Neutrophil (primary cell): Measurements from ENCODE around the gene M6PR.

Source experiments
- H3K27ac ChIP-seq: fragments of 200-600 bp; sonication (generic); 2 replicates; pipeline ENCODE4 v1.5.1; 2016; ENCODE audit warnings: mild to moderate bottlenecking, moderate library complexity
- H3K27me3 ChIP-seq: fragments of 200-600 bp; sonication (generic); 2 replicates; pipeline ENCODE4 v1.6.0; 2016; ENCODE audit warnings: mild to moderate bottlenecking
- H3K36me3 ChIP-seq: fragments of 200-600 bp; sonication (generic); 2 replicates; pipeline ENCODE4 v1.5.1; 2017
- H3K4me1 ChIP-seq, 2 experiments: fragments of 200-600 bp in 1 of 2; sonication (generic) in 1 of 2; 1 replicate in 1 of 2; 2 replicates in 1 of 2; pipeline versions ENCODE4 v1.5.1 to v1.6.1; 2013 to 2016; ENCODE audit warnings: low read depth in 1 of 2, low read length in 1 of 2, mild to moderate bottlenecking in 1 of 2, moderate library complexity in 1 of 2; ENCODE audit not compliant: control insufficient read depth in 1 of 2, insufficient read depth in 1 of 2
- H3K4me3 ChIP-seq, 2 experiments: fragments of 200-600 bp in 1 of 2; sonication (generic) in 1 of 2; 1 replicate in 1 of 2; 2 replicates in 1 of 2; pipeline ENCODE4 v1.5.1; 2013 to 2016; ENCODE audit warnings: low read depth in 1 of 2, low read length in 1 of 2, mild to moderate bottlenecking in 1 of 2, moderate library complexity in 1 of 2
- H3K9me3 ChIP-seq: fragments of 200-600 bp; sonication (generic); 2 replicates; pipeline ENCODE4 v1.5.1; 2016
- CTCF ChIP-seq: fragments of 200-600 bp; sonication (generic); IDR thresholded peaks from 2 replicates; pipeline ENCODE4 v1.5.1; 2016; ENCODE audit warnings: antibody characterized with exemption

Gene M6PR

GRCh38 chr12:8980137-8980536 lies 30.7 kb upstream of the M6PR start:
- no peaks in the 10 kb centered on the region for H3K4me1 ChIP-seq
- no peak overlapping the region for H3K27ac ChIP-seq
- no peaks in the 10 kb centered on the region for H3K36me3 ChIP-seq
- H3K27me3 ChIP-seq, result no peaks in the 10 kb centered on the region
- H3K4me3 ChIP-seq, result no peak overlapping the region
- TF ChIP-seq CTCF, result no peak
- H3K9me3 ChIP-seq, result no peaks in the 10 kb centered on the region

- no peaks in the 10 kb centered on the region for H3K36me3 ChIP-seq
- H3K27ac ChIP-seq, result no peak overlapping the region
- no peak overlapping the region for H3K4me3 ChIP-seq
- no peaks in the 10 kb centered on the region for H3K27me3 ChIP-seq
- peaks cover 9% of the 10 kb centered on the region for H3K9me3 ChIP-seq
- TF ChIP-seq CTCF, result no peak
- H3K4me1 ChIP-seq, result no peaks in the 10 kb centered on the region
Observed at GRCh38 chr12:8970432-8970831, 21.0 kb upstream of the M6PR start.

GRCh38 chr12:8969861-8970411 lies 20.5 kb upstream of the M6PR start:
- H3K27me3 ChIP-seq, result no peaks in the 10 kb centered on the region
- H3K27ac ChIP-seq, result no peak overlapping the region
- no peaks in the 10 kb centered on the region for H3K4me1 ChIP-seq
- no peaks in the 10 kb centered on the region for H3K36me3 ChIP-seq
- no peak for TF ChIP-seq CTCF
- H3K9me3 ChIP-seq, result peaks cover 9% of the 10 kb centered on the region
- H3K4me3 ChIP-seq, result no peak overlapping the region

- no peaks in the 10 kb centered on the region for H3K36me3 ChIP-seq
- H3K4me3 ChIP-seq, result no peak overlapping the region
- H3K27ac ChIP-seq, result no peak overlapping the region
- TF ChIP-seq CTCF, result no peak
- H3K27me3 ChIP-seq, result no peaks in the 10 kb centered on the region
- peaks cover 9% of the 10 kb centered on the region for H3K9me3 ChIP-seq
- H3K4me1 ChIP-seq, result no peaks in the 10 kb centered on the region
Observed at GRCh38 chr12:8968761-8969160, 19.3 kb upstream of the M6PR start.

GRCh38 chr12:8960176-8960575 lies 10.7 kb upstream of the M6PR start:
- Histone ChIP-seq H3K27me3 (no peaks in the 10 kb centered on the region), H3K4me3 (no peak overlapping the region), H3K4me1 (no peaks in the 10 kb centered on the region), H3K36me3 (no peaks in the 10 kb centered on the region), H3K27ac (no peak overlapping the region), H3K9me3 (no peaks in the 10 kb centered on the region)
- TF ChIP-seq CTCF, result no peak

- Histone ChIP-seq H3K4me1 (no peaks in the 10 kb centered on the region), H3K9me3 (no peaks in the 10 kb centered on the region), H3K27ac (no peak overlapping the region), H3K4me3 (no peak overlapping the region), H3K36me3 (no peaks in the 10 kb centered on the region), H3K27me3 (no peaks in the 10 kb centered on the region)
- no peak for TF ChIP-seq CTCF
Observed at GRCh38 chr12:8958066-8958465, 8.6 kb upstream of the M6PR start.
